Fibroblast of lung (primary cell): Measurements from ENCODE around the gene GP1BB. TPM values are rescaled to one million over a fixed set of nuclear protein-coding genes. Genes with fewer than 3 reads are reported as not detected.

Source experiments
- DNase-seq, 2 donors: peaks; one replicate each; pipeline versions ENCODE4 v3.0.0 to v3.0.0-alpha.2; 2010; ENCODE audit warnings: low read depth in 2 of 2
- H2AFZ ChIP-seq: 2 replicates; pipeline ENCODE4 v1.5.1; 2012; ENCODE audit warnings: low read length, control low read depth, inconsistent platforms
- H3K27ac ChIP-seq: 2 replicates; pipeline ENCODE4 v1.5.1; 2011; ENCODE audit warnings: low read length, control low read depth; ENCODE audit not compliant: insufficient read depth
- H3K27me3 ChIP-seq: 2 replicates; pipeline ENCODE4 v1.5.1; 2011; ENCODE audit warnings: mild to moderate bottlenecking, low read length; ENCODE audit not compliant: control insufficient read depth, insufficient read depth
- H3K36me3 ChIP-seq: 2 replicates; pipeline ENCODE4 v1.5.1; 2011; ENCODE audit warnings: low read length; ENCODE audit not compliant: control insufficient read depth, insufficient read depth
- H3K4me1 ChIP-seq: 2 replicates; pipeline ENCODE4 v1.5.1; 2011; ENCODE audit warnings: low read length; ENCODE audit not compliant: control insufficient read depth, insufficient read depth; ENCODE audit errors: extremely low read depth
- H3K4me2 ChIP-seq: 2 replicates; pipeline ENCODE4 v1.5.1; 2011; ENCODE audit warnings: low read length, control low read depth; ENCODE audit not compliant: insufficient read depth; ENCODE audit errors: extremely low read depth
- H3K4me3 ChIP-seq, 4 experiments: fragments of 200-600 bp in 1 of 4; sonication (generic) in 1 of 4; replicated peaks in 1 of 4; 2 replicates each; pipeline ENCODE4 v1.5.1; 2011 to 2016; ENCODE audit warnings: low read length in 4 of 4, low read depth in 3 of 4, mild to moderate bottlenecking in 3 of 4, control low read depth in 2 of 4, inconsistent platforms in 1 of 4, mixed read lengths in 1 of 4; ENCODE audit not compliant: insufficient read depth in 1 of 4; ENCODE audit errors: control extremely low read depth in 1 of 4
- H3K79me2 ChIP-seq: 2 replicates; pipeline ENCODE4 v1.5.1; 2012; ENCODE audit warnings: mild to moderate bottlenecking, low read length, inconsistent platforms; ENCODE audit not compliant: control insufficient read depth, insufficient read depth
- H3K9ac ChIP-seq: 2 replicates; pipeline ENCODE4 v1.5.1; 2011; ENCODE audit warnings: mild to moderate bottlenecking, low read length, control low read depth; ENCODE audit not compliant: insufficient read depth
- H3K9me3 ChIP-seq: 2 replicates; pipeline ENCODE4 v1.5.1; 2012; ENCODE audit warnings: low read depth, low read length; ENCODE audit not compliant: control insufficient read depth, insufficient read depth
- H4K20me1 ChIP-seq: 2 replicates; pipeline ENCODE4 v1.5.1; 2011; ENCODE audit warnings: low read length; ENCODE audit not compliant: control insufficient read depth, insufficient read depth; ENCODE audit errors: extremely low read depth
- CTCF ChIP-seq, 2 donors: IDR thresholded peaks in 1 of 2; conservative IDR thresholded peaks in 1 of 2; 1 replicate in 1 of 2; 2 replicates in 1 of 2; pipeline ENCODE4 v1.5.1; 2011 to 2012; ENCODE audit warnings: low read length in 2 of 2, control low read depth in 1 of 2, inconsistent platforms in 1 of 2, low read depth in 1 of 2, mild to moderate bottlenecking in 1 of 2
- EZH2 ChIP-seq: IDR thresholded peaks from 2 replicates; pipeline ENCODE4 v1.5.1; 2012; ENCODE audit warnings: low read length, control low read depth, mild to moderate bottlenecking; ENCODE audit errors: missing control alignments
- polyA plus RNA-seq, 2 donors: library from polyadenylated mRNA; depleted of rRNA in 1 of 2; stranded (reverse) in 1 of 2; unstranded in 1 of 2; fragments of >200 nt; gene quantifications; 2 replicates each; pipeline ENCODE4 v1.2.1, GENCODE V29; 2011 to 2012; ENCODE audit warnings: missing spikeins in 1 of 2
- total RNA-seq: library from RNA; depleted of rRNA; stranded (reverse); fragments of >200 nt; gene quantifications from 2 replicates; pipeline ENCODE4 v1.2.1, GENCODE V29; 2014

The GP1BB gene
- total and polyA plus RNA-seq, 2 donors (not counting 1 experiment from before 2014, with no cell fraction given), result 0.50 to 1.8 TPM

DNA sequence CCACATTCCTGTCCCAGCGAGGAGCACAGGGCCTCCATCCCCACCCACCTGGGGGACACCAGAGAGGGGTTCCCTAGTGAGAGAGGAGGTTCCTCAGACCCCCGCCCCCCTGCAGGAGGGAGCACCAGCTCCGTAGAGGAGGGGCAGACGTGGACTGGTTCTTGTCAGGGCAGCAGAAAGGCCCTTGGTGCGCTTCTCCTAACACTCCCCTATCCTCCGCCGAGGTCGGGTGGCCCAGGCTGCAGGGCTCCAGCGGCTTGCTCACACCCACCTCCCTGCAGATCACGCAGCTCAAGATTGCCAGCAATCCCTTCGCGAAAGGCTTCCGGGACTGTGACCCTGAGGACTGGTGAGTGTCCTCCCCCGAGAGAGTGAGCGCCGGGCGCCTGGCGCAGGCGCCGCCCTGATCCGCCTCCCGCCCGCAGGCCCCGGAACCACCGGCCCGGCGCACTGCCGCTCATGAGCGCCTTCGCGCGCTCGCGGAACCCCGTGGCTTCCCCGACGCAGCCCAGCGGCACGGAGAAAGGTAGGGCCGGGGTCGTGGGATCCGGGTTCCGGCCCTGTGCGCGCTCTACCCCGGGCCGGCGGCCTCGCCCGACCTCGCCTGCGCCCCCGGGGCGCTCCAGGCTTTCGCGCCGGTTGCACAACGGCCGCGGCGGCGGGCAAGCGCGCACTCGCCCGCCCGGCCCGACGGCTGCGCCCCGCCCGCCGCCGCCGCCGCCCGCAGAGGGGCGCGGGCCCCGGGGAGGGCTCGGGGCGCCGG is 42.3 kb downstream of the GP1BB start:
- peaks cover 74% of the 10 kb centered on the region for H3K27me3 ChIP-seq
- no peak for DNase-seq

GRCh38 chr22:19766240-19766510 is 42.8 kb downstream of the GP1BB start:
- Histone ChIP-seq H3K4me3 (no peak overlapping the region), H3K27me3 (peaks cover 72% of the 10 kb centered on the region), H3K9me3 (no peaks in the 10 kb centered on the region), H3K27ac (no peak overlapping the region), H4K20me1 (no peaks in the 10 kb centered on the region), H2AFZ (no peak overlapping the region), H3K36me3 (no peaks in the 10 kb centered on the region), H3K4me1 (no peaks in the 10 kb centered on the region), H3K79me2 (no peaks in the 10 kb centered on the region), H3K9ac (no peak overlapping the region), H3K4me2 (no peak overlapping the region)
- no peak for DNase-seq
- TF ChIP-seq CTCF (conservative IDR thresholded peaks at IDR 0.05 in 1 of 2, IDR thresholded peaks at IDR 0.05 in 1 of 2; ENCODE audit: low read depth in 1 of 2, low read length in 2 of 2), result no peak
- no peak for TF ChIP-seq EZH2

More for the DNA sequence above, 42.3 kb downstream of the GP1BB start:
- Histone ChIP-seq H3K36me3 (no peaks in the 10 kb centered on the region), H2AFZ (no peak overlapping the region), H3K4me2 (no peak overlapping the region), H3K4me1 (no peaks in the 10 kb centered on the region), H3K27ac (no peak overlapping the region), H3K9ac (no peak overlapping the region), H3K4me3 (no peak overlapping the region), H3K79me2 (no peaks in the 10 kb centered on the region), H4K20me1 (no peaks in the 10 kb centered on the region), H3K9me3 (no peaks in the 10 kb centered on the region)
- TF ChIP-seq CTCF (conservative IDR thresholded peaks at IDR 0.05 in 1 of 2, IDR thresholded peaks at IDR 0.05 in 1 of 2; ENCODE audit: low read depth in 1 of 2, low read length in 2 of 2) (no peak), EZH2 (peak; percentile 78)

DNA sequence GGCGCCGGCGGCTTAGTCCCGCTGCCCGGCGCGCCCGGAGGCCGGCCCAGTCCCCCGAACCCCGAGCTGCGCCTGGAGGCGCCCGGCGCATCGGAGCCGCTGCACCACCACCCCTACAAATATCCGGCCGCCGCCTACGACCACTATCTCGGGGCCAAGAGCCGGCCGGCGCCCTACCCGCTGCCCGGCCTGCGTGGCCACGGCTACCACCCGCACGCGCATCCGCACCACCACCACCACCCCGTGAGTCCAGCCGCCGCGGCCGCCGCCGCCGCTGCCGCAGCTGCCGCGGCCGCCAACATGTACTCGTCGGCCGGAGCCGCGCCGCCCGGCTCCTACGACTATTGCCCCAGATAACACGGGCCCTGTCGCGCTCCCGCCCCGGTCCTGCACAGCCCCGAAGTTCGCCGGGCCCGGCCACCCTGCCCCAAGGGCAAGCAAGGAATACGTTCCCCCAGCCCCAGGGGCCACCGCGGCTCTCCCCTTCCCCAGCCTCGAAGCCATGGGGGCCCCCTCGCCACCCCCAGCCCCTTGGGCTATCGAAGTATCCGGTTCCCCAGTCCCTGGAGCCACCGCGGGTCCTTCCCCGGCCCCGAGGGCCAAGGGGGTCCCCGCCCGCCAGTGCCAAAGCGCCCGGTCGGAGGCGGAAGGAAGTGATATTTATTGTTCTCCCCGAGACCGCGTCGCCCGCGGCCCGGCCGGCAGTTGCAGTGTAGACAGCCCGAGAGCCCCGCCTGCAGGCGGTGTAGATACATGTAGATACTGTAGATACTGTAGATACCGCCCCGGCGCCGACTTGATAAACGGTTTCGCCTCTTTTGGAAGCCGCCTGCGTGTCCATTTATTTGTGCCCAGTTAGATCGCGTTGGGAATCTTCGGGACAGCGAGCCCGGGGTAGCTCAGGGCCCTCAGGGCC is 43.4 kb downstream of the GP1BB start:
- no peak overlapping the region for H3K27ac ChIP-seq
- no peak overlapping the region for H3K9ac ChIP-seq
- H3K36me3 ChIP-seq, result no peaks in the 10 kb centered on the region
- no peaks in the 10 kb centered on the region for H4K20me1 ChIP-seq
- no peaks in the 10 kb centered on the region for H3K9me3 ChIP-seq
- H3K4me3 ChIP-seq, result no peak overlapping the region
- H3K4me2 ChIP-seq, result no peak overlapping the region
- DNase-seq, result no peak
- TF ChIP-seq EZH2, result peak; percentile 76
- TF ChIP-seq CTCF (conservative IDR thresholded peaks at IDR 0.05 in 1 of 2, IDR thresholded peaks at IDR 0.05 in 1 of 2; ENCODE audit: low read depth in 1 of 2, low read length in 2 of 2), result no peak
- H3K27me3 ChIP-seq, result peaks cover 66% of the 10 kb centered on the region
- no peak overlapping the region for H2AFZ ChIP-seq
- no peaks in the 10 kb centered on the region for H3K79me2 ChIP-seq
- H3K4me1 ChIP-seq, result no peaks in the 10 kb centered on the region
